CD4-positive, alpha-beta T cell treated with Interleukin-2 at 100 ng/mL for 4 hours (primary cell): ENCODE measurements around the gene TMEM19.
A peak's percentile ranks its signal among the peaks of the same experiment; 100 is the strongest.

ENCODE experiments used
- DNase-seq: peaks from one replicate; pipeline ENCODE4 v3.0.0-alpha.2; 2020; ENCODE audit warnings: low spot score

The TMEM19 gene

DNA sequence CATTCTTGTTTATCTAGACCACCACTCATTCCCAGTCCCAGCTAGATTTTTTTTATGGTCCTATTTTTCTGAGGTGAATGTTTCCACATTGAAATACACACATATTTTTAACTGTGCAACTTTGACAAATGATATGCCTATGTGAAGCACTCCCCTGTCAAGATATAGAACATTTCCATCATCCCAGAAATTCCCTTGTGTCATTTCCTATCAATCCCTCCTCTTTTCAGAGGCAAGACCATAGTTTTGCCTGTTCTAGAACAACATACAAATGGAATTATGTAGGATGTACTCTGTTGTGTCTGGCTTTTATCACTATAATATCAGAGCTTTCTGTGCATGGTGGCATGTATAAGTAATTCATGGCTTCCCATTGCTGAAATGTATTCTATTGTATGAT lies 32.7 kb downstream of the TMEM19 start:
- no peak for DNase-seq

DNA sequence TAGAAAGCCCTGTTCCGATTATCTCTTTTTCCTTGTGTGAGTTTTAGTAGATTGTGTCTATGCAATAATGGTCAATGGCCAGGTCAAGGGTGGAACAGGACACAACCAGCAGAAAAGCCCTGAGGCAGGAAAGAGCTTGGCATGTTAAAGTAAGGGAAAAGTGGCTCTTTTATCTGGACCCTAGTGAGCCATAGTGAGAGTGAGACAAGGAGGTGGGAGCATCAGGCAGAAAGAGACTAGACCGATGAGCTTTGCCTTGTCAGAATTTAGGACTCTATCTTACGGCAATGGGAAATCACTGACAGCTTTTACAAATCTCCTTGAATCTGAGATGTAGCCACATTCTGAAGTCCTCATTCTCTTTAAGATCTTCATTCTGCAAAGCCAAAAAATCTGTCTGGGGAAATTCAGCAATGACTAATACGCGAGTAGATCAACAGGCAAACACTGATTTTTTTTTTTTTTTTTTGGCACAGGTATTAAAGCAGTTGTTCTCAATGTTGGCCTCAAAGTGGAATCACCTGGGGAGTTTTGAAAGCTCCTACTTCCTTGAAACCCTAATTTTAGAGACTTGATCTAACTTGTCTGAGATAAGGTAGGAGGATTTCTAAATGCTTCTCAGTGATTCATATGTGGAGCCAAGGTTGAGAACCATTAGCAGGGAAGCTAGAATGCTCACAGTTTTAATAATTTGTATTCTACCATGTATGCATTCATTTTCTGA lies 33.9 kb downstream of the TMEM19 start:
- no peak for DNase-seq

DNA sequence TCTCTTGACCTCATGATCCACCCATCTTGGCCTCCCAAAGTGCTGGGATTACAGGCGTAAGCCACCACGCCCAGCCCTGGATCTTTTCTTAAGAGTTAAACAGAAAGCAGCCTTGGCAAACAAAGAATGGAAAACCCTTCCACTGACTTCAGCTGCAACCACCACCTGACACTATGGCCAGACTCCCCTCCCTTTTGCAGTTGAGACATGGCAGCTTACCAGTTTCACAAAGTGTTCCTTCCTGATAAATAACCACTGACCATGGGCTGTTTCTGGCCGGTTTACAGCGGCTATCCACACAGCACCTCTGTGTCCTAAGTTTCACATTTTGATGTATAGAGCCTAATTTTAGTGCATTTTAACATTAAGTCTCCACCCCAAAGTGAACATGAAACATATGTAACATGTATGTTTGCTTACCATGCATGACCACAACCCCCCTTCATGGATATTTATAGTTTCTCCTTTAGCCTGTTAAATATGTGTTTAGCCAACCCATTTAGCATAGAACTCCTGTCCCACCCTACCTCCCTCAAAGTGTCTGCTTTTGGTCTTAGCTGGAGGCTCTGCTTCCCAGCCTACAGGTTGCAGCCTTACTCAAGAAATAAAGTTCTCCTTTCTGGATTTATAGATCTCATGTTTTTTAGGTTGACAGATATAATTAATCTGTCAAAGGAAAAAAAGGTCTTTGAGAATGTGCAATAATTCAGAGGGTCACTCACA lies 36.1 kb downstream of the TMEM19 start:
- DNase-seq = no peak

DNA sequence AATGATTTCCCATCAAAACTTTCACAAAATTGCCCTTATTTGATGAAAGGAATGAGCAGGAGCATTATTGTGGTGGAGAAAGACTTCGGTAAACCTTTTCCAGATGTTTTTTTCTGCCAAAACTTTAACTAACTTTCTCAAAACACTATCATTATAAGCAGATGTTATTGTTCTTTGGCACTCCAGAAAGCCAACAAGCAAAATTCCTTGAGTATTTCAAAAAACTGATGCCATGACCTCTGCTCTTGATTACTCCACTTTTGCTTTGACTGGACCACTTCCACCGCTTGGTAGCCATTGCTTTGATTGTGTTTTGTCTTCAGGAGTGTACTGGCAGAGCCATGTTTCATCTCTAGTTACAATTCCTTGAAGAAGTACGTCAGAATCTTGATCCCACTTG lies 39.1 kb downstream of the TMEM19 start:
- no peak for DNase-seq

DNA sequence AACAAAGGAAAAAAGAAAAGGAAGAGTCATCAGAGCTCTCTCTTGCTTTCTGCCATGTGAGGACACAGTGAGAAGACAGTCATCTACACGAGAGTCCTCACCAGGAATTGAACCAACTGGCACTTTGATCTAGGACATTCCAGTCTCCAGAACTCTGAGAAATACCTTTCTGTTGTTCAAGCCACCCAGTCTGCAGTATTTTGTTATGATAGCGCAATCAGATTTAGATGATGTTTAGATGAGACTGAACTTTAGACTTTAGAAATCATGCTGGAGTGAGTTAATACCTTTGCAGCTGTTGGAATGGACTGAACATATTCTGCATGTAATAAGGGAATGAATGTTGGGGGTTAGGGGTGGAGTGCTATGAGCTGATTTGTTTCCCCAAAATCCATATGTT lies 40.7 kb downstream of the TMEM19 start:
- DNase-seq = no peak

DNA sequence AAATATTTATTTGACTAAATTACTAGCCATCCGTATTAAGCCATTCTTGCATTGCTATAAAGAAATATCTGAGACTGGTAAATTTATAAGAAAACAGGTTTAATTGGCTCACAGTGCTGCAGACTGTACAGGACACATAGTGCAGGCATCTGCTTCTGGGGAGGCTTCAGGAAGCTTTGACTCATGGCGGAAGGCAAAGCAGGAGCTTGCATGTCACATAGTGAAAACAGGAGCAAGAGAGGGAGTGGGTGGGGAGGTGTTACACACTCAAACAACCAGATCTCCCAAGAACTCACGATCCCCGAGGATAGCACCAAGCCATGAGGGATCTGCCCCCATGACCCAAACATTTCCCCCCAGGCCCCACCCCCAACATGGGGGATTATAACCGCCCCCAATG lies 42.1 kb downstream of the TMEM19 start:
- no peak for DNase-seq

DNA sequence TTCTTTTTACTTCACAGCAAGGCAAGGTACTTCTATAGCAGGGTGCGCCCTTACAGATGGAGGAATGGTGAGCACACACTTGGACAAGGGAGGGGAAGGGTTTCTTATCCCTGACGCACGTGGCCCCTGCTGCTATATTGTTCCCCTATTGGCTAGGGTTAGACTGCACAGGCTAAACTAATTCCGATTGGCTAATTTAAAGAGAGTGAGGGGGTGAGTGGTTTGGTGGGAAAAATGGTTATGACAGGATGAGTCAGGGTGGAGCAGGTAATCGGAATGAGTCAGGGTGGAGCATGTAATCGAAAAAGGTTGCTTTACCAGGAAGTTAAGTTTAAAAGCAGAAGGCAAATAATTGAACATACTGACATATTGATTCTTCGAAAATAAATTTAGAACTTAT lies 45.1 kb downstream of the TMEM19 start:
- no peak for DNase-seq

DNA sequence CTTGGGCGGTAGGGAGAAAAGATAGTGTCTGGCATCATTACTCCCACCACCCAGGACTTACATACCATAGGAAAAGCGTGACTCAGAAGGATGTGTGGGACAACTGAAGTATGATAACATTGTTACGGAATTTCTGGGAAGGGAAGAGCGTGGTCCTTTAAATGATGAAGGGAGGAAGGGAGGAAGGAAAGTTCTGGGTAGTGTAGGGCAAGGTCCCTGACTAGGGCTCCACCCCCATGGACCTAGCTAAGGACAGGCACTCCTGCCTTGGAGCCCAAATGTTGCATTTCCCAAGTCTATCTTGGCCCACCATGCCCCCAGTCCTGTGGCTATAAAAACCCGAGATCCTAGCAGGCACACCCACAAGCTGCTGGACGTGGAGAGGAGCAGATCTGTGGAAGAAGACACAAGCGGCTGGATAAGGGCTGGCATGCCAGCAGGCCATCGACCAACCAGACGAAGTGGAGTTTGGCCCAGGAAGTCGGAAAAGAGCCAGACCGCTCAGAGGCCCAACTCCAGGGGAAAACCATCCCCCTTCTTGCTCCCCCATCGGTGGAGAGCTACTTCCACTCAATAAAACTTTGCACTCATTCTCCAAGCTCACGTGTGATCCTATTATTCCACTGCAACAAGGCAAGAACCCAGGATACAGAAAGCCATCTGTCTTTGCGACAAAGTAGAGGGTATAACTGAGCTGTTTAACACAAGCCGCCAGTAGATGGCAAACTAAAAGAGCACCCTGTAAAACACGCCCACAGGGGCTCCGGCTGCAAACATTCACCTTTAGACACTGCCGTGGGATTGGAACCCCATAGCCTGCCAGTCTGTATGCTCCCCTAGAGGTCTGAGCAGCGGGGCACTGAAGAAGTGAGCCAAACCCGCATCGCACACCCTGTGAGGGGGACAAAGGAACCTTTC lies 45.8 kb downstream of the TMEM19 start:
- DNase-seq = no peak

DNA sequence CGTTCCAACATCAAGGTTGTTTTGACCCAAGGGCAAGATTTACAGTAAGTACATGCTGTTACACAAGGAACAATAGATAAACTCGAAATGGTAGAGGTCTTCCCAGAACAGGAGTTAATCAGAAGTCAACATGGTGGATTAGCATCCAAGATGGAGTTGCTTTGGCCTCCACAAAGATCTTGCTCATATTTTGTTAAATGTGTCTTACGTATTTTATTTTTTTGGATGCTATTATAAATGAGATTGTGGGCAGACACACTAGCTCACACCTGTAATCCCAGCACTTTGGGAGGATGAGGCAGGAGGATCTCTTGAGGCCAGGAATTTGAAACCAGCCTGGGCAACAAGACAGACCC lies 46.5 kb downstream of the TMEM19 start:
- DNase-seq = no peak

DNA sequence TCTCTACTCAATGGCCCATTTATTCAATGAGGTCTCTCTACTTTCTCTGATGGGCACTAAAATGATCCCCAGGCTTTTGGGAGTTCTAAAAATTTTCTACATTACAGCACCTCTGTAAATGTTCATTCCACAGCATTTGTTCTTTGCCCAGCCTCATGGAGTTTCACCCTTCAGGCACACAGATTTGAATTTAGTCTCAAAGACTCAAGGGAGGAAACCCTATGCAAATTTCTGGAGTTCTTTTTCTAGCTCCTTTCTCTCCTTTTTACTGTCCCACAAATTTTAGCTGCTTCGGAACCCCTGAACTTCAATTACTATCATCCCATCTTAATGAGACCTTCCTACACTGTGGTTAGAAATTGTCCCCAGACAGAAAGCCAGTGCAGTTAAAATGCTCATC lies 51.3 kb downstream of the TMEM19 start:
- DNase-seq = no peak

DNA sequence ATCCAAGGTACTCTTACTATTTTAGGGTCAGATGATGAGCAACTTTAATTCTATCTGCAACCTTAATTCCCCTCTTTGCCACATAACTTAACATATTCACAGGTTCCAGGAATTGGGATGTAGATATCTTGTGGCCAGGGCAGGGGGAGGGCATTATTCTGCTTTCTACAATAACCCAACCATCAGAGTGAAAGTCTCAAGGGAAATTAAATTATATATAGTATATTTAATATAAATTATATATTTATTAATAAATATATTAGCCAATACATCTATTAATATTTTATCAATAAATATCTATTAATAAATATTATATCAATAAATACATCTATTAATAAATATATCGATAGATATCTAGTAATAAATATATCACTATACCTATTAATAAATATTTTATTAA lies 57.1 kb downstream of the TMEM19 start:
- DNase-seq = no peak

DNA sequence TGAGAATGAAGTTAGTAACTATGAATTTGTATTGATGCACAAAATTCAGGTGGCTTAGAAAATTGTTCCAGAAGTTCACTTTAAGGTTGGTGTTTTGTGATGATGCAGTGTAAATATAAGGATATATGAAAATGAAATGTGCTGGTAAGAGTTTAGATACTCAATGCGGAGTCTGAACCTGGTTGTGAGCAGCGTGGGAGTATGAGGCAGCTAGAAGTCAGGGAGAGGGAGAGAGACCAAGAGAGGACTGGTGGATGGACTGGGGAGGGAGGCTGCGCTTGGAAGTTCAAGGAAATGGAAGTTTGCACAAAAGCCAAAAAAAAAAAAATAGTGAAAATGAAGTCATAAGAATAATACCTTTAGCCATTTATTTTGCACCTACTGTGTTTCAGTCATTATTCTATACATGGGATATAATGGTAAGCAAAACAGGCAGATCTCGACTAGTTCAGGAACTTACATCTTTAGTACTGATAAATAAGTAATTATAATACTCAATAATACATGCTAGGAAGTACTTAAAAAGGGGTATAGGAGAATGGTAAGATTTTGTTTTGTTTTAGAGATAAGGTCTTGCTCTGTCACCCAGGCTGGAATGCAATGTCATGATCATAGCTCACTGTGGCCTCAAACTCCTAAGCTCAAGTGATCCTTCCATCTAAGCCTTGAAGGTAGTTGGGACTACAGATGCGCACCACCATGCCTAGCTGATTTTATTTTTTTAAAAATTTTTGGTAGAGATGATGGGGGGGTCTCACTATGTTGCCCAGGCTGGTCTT lies 58.8 kb downstream of the TMEM19 start:
- DNase-seq = no peak

DNA sequence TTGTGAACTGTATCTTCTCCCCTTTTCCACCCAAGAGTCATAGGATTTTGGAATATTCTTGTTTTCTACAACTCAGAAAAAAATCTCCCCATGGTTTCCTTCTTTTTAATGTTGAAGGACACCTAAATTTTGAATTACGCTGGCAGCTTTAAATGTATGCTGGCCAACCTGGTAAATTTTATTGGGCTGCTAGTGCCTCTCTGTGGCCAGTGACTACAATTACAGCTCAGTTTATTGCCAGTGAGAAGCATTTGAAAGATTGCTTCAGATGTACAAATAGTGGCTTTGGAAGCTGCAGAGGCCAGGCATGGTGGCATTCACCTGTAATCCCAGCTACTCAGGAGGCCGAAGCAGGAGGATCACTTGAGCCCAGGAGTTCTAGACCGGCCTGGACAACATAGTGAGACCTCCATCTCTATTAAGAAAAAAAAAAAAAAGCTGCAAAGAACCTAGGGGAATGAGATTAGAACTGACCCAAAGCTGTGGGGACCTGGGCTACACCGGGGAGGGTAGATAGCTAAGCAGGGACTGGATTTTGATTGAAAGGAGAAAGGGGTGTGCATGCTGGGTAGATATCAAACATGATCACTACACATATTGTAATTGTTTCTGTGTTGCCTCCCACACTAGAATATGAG lies 61.2 kb downstream of the TMEM19 start:
- peak; percentile 70 for DNase-seq

DNA sequence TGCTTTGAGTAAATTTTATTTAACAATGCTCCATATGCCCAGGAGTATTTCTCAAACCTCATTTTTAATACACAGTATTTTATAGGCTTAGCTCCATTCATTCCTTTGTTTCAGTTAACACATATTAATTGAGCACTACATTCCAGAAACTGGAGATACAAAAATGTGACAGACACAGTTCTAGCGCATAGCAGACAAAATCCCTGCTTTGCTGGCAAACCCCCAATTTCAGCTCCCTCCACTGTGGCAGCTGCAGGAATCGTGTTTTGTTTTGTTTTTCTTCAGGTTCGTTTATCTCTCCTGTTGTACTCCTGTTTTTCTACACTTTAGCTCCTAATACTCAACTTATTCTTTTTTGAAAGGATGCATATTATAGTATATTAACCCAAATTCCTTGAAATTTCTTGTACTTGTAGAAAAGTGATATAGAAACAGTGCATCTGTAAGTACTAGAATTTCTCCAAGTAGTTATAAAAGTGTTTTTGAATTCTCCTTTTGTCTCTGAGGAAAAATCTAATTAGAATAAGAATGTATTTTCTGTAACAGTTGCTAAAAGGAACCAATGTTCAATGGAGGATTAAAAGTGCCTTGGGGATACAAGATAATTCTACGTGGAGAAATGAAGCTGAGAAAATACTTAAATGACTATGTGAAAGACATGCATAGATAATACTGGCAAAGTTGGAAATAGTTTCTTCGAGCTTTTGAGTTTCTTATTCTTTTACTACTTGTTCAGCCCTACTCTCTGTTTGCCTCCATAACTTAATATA lies 62.4 kb downstream of the TMEM19 start:
- DNase-seq = no peak

DNA sequence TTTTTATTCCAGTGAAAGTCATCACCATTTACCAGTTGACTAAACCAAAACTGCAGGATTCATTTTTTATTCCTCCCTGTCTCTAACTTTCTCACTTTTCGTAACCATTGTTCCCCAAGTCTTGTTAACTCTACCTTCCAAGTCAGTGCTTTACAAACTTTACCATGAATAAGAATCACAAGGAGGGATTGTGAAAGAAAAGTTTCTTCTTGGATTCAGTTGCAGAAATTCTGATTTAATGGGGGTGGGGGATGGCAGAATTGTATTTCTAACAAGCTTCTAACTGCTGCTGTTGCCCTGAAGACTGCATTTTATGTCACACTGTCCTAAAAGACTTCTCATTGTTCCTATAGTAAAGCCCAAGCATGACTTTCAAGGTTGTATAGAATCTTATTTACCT lies 63.8 kb downstream of the TMEM19 start:
- DNase-seq = no peak

DNA sequence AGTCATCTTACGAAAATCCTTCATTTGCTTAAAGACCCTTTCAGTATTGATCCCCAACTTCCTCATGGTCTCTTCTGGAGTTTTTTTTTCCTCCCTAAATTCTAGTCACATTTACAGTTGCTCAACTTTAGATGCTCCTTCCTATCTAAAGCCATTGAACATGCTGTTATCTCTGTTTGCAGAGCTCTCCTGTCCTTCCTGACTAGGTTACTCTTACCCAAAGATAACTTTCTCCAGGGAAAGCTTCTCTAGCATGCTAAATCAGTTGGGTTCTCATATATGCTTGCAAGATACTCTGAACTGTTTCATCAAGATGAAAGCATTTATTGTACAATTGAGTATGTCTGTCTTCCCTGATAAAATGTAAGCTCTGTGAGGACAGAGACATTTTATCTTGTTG lies 67.0 kb downstream of the TMEM19 start:
- no peak for DNase-seq
